HS-5 (cell line): ENCODE measurements around the gene PRKG1.

ENCODE experiments used
- DNase-seq: peaks from one replicate; pipeline ENCODE4 v3.0.0-alpha.2; 2012; ENCODE audit warnings: low read depth

PRKG1 gene

GRCh38 chr10:51076299-51076841 is 2.1 kb downstream of the PRKG1 start:
- no peak for DNase-seq

DNA sequence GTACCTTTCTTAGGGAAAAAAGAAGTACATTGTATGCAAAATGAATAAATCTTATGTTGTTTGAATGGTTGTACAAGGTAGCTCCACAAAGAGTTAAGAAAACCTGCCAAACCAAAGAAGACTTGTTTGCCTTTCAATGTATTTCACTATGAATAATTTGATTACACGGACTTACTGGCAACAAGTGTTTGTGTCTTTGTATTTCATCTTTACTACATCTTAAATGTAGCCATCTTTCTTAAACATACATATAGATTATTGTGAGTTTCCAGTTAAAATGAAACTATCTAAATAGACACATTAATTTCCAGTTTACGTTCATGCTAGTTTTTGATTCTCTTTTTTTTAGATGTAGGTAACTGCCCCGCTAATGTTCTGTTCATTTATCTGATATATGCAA is 2.8 kb downstream of the PRKG1 start:
- no peak for DNase-seq

DNA sequence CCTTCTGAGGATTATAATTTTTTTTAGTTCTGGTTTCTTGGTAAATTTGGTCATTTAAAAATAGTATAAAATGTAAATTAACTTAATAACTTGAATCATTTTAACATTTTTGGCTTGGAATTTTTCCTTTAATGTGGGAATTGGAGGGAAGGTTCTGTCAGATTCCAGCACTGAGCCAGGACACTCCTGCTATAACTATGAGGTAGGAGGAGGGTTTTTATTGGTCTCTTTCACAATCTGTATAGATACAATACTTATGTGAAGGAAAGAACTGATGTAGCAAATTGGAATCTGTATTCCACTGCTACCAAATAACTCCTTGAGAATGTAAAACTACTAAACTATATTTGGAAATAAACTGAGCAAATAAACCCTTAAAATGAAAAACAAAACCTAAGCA is 3.2 kb downstream of the PRKG1 start:
- DNase-seq: no peak

GRCh38 chr10:51079331-51079730 is 5.0 kb downstream of the PRKG1 start:
- no peak for DNase-seq

GRCh38 chr10:51079766-51080165 is 5.5 kb downstream of the PRKG1 start:
- no peak for DNase-seq

DNA sequence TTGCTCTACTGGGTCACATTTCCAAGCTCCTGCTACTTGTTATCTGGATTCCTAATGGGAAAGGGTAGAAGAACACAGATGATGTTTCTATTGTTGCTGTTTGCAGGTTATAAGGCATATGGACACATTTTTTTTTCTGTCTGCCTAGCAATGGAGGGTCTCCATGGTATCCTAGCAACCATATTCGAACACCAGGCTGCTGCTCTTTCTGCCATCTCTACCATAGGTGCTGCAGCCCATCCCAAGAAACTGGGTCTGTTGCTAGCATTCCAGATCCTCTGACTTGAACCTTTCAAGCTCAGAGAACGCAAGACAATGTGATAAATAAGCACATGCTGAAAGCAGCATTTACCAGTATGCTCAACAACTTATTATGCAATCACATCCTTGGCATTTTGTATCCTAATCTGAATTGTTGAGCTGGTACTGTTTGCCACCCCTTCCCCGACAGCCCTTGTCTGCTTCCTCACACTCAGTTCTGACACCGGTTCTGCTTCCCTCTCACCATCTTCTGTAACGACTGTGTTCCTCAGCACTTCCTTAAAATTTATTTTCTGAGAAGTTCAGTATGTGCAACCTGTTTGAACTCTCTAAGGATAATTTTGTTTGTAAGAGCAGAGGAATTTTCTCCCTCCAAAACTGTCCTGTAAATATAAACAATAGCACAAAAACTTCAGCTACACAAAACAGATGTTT is 6.2 kb downstream of the PRKG1 start:
- DNase-seq: no peak

- DNase-seq: no peak
Observed at GRCh38 chr10:51082857-51083256, 8.6 kb downstream of the PRKG1 start.

- no peak for DNase-seq
Observed at GRCh38 chr10:51083356-51083853, 9.1 kb downstream of the PRKG1 start.

- no peak for DNase-seq
Observed at GRCh38 chr10:51085204-51085603, 10.9 kb downstream of the PRKG1 start.

DNA sequence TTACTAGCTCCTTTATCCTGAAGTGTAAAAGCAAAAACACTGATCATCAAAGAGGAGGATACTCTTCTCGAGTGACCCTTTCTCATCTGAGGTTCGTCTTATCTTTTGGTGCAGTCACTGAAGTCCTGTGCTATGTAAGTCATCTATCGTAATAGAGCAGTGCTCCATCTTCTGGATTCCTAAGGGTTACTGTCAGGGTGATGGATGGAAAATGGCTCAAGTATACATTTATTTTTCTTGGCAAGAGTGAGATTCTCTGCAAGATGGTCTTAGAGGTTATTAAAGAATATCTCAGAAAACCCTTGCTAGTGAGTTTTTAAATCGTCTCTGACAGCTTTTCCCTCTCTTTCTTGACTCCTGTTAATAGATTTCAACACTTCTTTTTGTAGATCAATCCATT is 12.4 kb downstream of the PRKG1 start:
- DNase-seq: no peak

- no peak for DNase-seq
Observed at GRCh38 chr10:51087114-51087513, 12.8 kb downstream of the PRKG1 start.

DNA sequence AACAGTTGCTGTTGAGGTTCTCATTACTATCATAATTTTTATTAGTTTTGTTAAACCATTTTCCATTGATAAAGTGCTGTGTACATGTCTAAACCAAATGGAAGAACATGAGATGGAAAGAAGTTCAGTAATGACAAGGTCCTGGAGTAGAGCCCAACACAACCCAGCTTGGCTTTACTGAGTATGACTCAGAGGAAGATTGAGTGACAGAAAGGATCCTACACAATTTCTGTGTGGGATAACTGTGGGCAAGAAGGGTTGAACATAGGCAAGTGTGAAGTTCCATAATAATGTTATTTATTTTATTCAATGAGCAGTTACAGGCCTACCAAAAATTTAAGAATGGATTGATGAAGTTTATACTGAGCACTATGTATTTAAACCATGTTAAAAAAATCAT is 15.9 kb downstream of the PRKG1 start:
- no peak for DNase-seq

GRCh38 chr10:51092402-51092801 is 18.1 kb downstream of the PRKG1 start:
- no peak for DNase-seq

DNA sequence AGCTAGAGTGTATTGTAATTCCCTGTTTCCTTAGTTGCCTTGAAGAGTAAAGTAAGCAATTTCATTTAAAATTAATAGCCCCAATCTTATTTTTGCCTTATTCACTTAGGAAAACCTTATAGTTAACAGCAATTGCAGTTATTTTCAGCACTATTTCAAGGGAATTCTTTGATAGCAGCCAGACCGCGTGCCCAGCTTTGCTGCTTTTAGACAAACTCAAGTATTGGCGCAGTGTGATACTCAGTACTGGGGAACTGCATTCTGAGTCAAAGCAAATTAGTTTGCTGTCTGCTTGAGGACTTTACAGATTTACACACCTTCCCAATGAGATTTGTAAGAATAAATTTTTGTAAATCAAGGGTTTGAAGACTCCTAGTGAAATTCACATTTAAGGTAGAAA is 21.2 kb downstream of the PRKG1 start:
- no peak for DNase-seq

DNA sequence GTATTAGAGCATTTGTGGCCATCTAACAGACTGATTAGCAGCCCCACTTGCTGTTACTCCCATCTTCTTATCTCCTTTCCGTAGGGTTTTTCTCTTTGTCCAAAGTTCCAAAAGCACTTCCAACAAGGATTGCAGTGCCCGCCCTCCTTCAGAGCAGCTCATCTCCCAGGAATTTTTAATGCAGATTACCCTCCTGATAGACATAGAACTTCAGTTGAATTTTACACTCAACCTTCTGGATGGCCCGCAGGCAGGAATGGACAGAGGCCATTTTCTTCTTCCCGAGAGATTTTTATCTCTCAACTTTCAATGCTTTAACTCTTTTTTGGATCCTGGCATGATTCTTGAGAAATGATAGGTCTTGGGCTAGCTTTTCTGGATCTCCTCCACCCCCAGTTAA is 23.3 kb downstream of the PRKG1 start:
- no peak for DNase-seq

GRCh38 chr10:51100221-51100620 is 25.9 kb downstream of the PRKG1 start:
- no peak for DNase-seq

- DNase-seq: no peak
Observed at GRCh38 chr10:51103554-51104217, 29.4 kb downstream of the PRKG1 start.

- DNase-seq: no peak
Observed at GRCh38 chr10:51106311-51106945, 32.1 kb downstream of the PRKG1 start.

DNA sequence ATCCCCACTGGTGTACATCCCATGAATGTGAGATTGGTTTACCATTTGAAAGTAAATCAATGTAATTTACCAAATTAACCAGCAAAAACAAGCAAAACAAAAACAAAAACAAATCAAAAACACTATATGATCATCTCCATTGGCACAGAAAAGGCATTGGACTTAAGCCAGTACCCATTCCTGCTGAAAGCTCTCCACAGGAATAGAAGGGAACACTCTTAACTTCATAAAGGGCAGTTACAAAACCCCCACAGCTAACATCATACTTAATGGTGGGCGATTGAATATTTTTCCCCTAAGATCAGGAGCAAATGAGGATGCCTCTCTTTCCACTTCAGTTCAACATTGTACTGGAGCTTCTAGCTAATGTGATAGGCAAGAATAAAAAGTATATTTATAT is 34.1 kb downstream of the PRKG1 start:
- DNase-seq: no peak

- DNase-seq: peak; percentile 68
Observed at GRCh38 chr10:51109801-51110533, 35.7 kb downstream of the PRKG1 start.

DNA sequence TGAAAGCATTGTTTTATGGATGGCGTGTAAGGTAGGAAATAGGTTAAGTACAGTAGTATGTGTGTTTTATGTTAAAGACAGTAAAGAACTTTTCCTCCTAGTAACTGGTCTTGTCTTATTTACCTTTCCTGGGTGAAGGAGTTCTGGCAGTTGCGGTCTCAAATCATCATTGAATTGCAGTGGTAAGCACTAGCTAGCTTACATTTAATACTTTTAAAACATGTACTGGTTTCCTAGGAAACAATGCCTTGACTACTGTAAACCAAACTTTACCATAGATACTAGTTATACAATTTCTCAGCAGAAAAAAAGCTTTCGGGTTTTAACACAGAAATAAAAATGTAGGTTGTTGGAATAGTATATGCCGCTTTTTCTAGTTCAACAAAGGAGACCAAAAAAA is 37.7 kb downstream of the PRKG1 start:
- no peak for DNase-seq

DNA sequence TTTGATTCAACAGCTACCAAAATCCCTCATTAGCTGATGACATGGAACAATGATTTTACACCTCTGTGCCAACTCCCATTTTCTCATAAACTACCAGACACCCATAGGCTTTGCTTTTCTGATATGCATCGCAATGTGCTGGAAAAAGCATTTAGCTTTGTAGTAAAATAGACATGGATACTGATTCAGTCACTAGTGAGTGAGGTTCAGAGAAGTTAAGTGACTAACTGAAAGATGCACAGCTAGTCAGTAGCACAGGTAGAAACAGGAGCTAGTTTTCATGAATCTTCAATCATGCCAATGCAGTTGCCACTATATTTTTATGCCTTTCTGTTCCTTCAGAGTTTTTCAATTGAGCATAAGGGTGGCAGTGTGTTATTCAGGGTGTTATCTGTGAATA is 38.7 kb downstream of the PRKG1 start:
- DNase-seq: no peak
